ENCODE data around the gene FHIT. TPM values are rescaled to one million over a fixed set of nuclear protein-coding genes. Genes with fewer than 3 reads are reported as not detected.

FHIT gene
- total and polyA plus RNA-seq, 4 donors, result 6.9 to 16.5 (median 9.9) TPM

- Histone ChIP-seq H3K27me3 (ENCODE audit: control insufficient read depth, insufficient read depth, low read length) (no peaks in the 10 kb centered on the region), H3K36me3 (ENCODE audit: control insufficient read depth, insufficient read depth, low read length) (no peaks in the 10 kb centered on the region), H3K27ac (ENCODE audit: low read depth, low read length) (no peak overlapping the region), H3K9me3 (ENCODE audit: control insufficient read depth, insufficient read depth, low read length) (no peaks in the 10 kb centered on the region), H3K4me1 (ENCODE audit: control insufficient read depth, insufficient read depth, low read length) (no peaks in the 10 kb centered on the region), H3K4me3 (ENCODE audit: low read depth, low read length) (no peak overlapping the region)
- peak in 2 of 6 donors; percentile 41 to 75 for DNase-seq (ENCODE audit: low read depth in 4 of 6, low spot score in 6 of 6)
- WGBS (ENCODE audit: insufficient coverage), result no CpG with 5 or more reads among the region's 3 CpGs
Measured at GRCh38 chr3:61146010-61146890, 105.0 kb downstream of the FHIT start.

- Histone ChIP-seq H3K27me3 (ENCODE audit: control insufficient read depth, insufficient read depth, low read length) (no peaks in the 10 kb centered on the region), H3K4me3 (ENCODE audit: low read depth, low read length) (no peak overlapping the region), H3K9me3 (ENCODE audit: control insufficient read depth, insufficient read depth, low read length) (no peaks in the 10 kb centered on the region), H3K36me3 (ENCODE audit: control insufficient read depth, insufficient read depth, low read length) (no peaks in the 10 kb centered on the region), H3K27ac (ENCODE audit: low read depth, low read length) (no peak overlapping the region), H3K4me1 (ENCODE audit: control insufficient read depth, insufficient read depth, low read length) (peaks cover 3% of the 10 kb centered on the region)
- 35% methylated on average over 3 of the region's 3 CpGs for WGBS (ENCODE audit: insufficient coverage)
- no peak for DNase-seq (ENCODE audit: low read depth in 4 of 6, low spot score in 6 of 6)
Measured at GRCh38 chr3:61141697-61142096, 109.6 kb downstream of the FHIT start.

DNA sequence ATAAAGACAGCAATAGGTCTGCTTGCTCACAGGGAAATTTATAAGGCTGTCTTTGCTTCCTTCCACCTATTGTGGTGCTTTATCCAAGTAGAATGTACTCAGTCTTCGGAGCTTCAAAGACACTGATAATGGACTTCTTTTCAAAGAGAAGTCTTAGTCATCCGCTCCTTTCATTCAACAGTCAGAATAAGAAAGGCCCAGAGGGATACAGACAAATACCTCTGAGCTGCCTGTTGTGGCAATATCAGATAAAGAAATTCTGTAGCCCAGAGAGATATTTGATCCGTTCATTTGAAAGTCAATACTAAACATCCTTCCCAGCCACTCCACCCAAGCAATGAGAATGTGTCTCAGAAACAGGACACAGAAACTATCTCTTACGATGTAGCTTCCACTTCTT is 110.0 kb downstream of the FHIT start:
- no peaks in the 10 kb centered on the region for H3K36me3 ChIP-seq (ENCODE audit: control insufficient read depth, insufficient read depth, low read length)
- no peak overlapping the region for H3K27ac ChIP-seq (ENCODE audit: low read depth, low read length)
- no peaks in the 10 kb centered on the region for H3K27me3 ChIP-seq (ENCODE audit: control insufficient read depth, insufficient read depth, low read length)
- H3K4me1 ChIP-seq (ENCODE audit: control insufficient read depth, insufficient read depth, low read length), result peaks cover 3% of the 10 kb centered on the region
- H3K9me3 ChIP-seq (ENCODE audit: control insufficient read depth, insufficient read depth, low read length), result no peaks in the 10 kb centered on the region
- H3K4me3 ChIP-seq (ENCODE audit: low read depth, low read length), result no peak overlapping the region
- no peak for DNase-seq (ENCODE audit: low read depth in 4 of 6, low spot score in 6 of 6)
- 47% methylated on average over 2 of the region's 4 CpGs for WGBS (ENCODE audit: insufficient coverage)

DNA sequence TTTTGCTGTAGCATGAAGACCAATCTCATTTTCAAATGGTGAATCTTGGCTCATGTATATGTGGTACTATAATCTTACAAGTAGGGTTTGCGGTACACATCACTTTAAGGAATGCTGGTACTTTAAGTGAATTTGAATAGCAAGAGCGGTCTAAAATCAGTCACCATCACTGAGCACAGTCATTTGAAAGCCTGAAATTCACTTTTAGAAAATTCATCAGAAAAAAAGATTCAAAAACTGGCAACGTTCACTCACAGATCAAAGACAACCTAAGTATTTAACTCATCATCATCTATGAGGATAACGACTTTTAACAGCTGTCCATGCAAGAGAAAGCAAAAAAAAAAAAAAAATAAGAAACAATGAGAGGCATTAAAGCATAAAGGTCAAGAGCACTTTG is 111.6 kb downstream of the FHIT start:
- Histone ChIP-seq H3K36me3 (ENCODE audit: control insufficient read depth, insufficient read depth, low read length) (no peaks in the 10 kb centered on the region), H3K4me3 (ENCODE audit: low read depth, low read length) (no peak overlapping the region), H3K27me3 (ENCODE audit: control insufficient read depth, insufficient read depth, low read length) (no peaks in the 10 kb centered on the region), H3K4me1 (ENCODE audit: control insufficient read depth, insufficient read depth, low read length) (peaks cover 3% of the 10 kb centered on the region), H3K9me3 (ENCODE audit: control insufficient read depth, insufficient read depth, low read length) (no peaks in the 10 kb centered on the region), H3K27ac (ENCODE audit: low read depth, low read length) (no peak overlapping the region)
- no CpG with 5 or more reads among the region's 4 CpGs for WGBS (ENCODE audit: insufficient coverage)
- no peak for DNase-seq (ENCODE audit: low read depth in 4 of 6, low spot score in 6 of 6)

- Histone ChIP-seq H3K27ac (ENCODE audit: low read depth, low read length) (no peak overlapping the region), H3K36me3 (ENCODE audit: control insufficient read depth, insufficient read depth, low read length) (no peaks in the 10 kb centered on the region), H3K4me1 (ENCODE audit: control insufficient read depth, insufficient read depth, low read length) (peaks cover 3% of the 10 kb centered on the region), H3K27me3 (ENCODE audit: control insufficient read depth, insufficient read depth, low read length) (no peaks in the 10 kb centered on the region), H3K9me3 (ENCODE audit: control insufficient read depth, insufficient read depth, low read length) (no peaks in the 10 kb centered on the region), H3K4me3 (ENCODE audit: low read depth, low read length) (no peak overlapping the region)
- DNase-seq (ENCODE audit: low read depth in 4 of 6, low spot score in 6 of 6), result peak in 1 of 6 donors; percentile 81
- 50% methylated on average over 5 of the region's 5 CpGs for WGBS (ENCODE audit: insufficient coverage)
Measured at GRCh38 chr3:61138401-61138800, 112.9 kb downstream of the FHIT start.

DNA sequence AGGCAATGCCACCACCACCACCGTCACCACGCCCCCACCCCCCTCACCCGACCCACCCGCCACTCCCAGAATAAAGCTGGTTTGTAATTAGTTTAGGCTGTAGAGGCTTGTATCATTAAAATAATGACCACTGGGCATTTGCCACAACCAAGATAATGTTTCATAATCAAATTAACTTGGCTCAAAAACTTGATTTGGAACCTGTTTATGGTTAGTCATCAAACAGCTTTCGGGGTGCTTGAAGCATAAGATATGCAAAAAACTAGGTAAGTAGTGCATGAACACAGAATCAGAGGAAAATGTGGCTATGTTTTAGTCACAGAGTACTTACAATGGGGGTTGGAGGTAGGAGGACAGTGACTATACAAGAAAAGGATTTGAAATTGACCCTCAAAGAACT is 115.1 kb downstream of the FHIT start:
- Histone ChIP-seq H3K4me1 (ENCODE audit: control insufficient read depth, insufficient read depth, low read length) (peaks cover 3% of the 10 kb centered on the region), H3K9me3 (ENCODE audit: control insufficient read depth, insufficient read depth, low read length) (no peaks in the 10 kb centered on the region), H3K36me3 (ENCODE audit: control insufficient read depth, insufficient read depth, low read length) (no peaks in the 10 kb centered on the region), H3K4me3 (ENCODE audit: low read depth, low read length) (no peak overlapping the region), H3K27ac (ENCODE audit: low read depth, low read length) (no peak overlapping the region), H3K27me3 (ENCODE audit: control insufficient read depth, insufficient read depth, low read length) (no peaks in the 10 kb centered on the region)
- 88% methylated on average over 1 of the region's 5 CpGs for WGBS (ENCODE audit: insufficient coverage)
- DNase-seq (ENCODE audit: low read depth in 4 of 6, low spot score in 6 of 6), result no peak

DNA sequence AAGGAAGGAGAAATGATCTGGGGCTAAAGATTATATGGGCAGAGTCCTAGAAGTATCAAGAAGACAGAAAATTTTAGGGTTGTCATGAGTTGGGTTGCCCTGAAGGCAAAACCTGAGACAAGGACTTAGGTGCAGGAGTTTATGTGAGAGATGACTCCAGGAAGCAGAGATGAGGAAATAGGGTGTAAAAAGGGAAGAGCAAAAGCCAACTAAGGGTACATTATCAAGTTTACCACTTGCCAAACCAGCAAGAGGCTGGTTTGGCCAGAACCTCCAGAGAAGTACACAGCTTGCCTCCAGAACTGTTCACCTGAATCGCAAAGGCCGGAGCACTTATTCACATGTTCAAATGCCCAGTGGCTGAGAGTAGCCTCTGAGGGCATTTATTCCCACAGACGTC is 116.7 kb downstream of the FHIT start:
- Histone ChIP-seq H3K36me3 (ENCODE audit: control insufficient read depth, insufficient read depth, low read length) (no peaks in the 10 kb centered on the region), H3K4me1 (ENCODE audit: control insufficient read depth, insufficient read depth, low read length) (peaks cover 3% of the 10 kb centered on the region), H3K27me3 (ENCODE audit: control insufficient read depth, insufficient read depth, low read length) (no peaks in the 10 kb centered on the region), H3K27ac (ENCODE audit: low read depth, low read length) (no peak overlapping the region), H3K4me3 (ENCODE audit: low read depth, low read length) (no peak overlapping the region), H3K9me3 (ENCODE audit: control insufficient read depth, insufficient read depth, low read length) (no peaks in the 10 kb centered on the region)
- 92% methylated on average over 3 of the region's 3 CpGs for WGBS (ENCODE audit: insufficient coverage)
- DNase-seq (ENCODE audit: low read depth in 4 of 6, low spot score in 6 of 6), result no peak

GRCh38 chr3:61132062-61132461 is 119.2 kb downstream of the FHIT start:
- H3K27me3 ChIP-seq (ENCODE audit: control insufficient read depth, insufficient read depth, low read length), result no peaks in the 10 kb centered on the region
- H3K36me3 ChIP-seq (ENCODE audit: control insufficient read depth, insufficient read depth, low read length), result no peaks in the 10 kb centered on the region
- no peak overlapping the region for H3K27ac ChIP-seq (ENCODE audit: low read depth, low read length)
- H3K9me3 ChIP-seq (ENCODE audit: control insufficient read depth, insufficient read depth, low read length), result no peaks in the 10 kb centered on the region
- H3K4me1 ChIP-seq (ENCODE audit: control insufficient read depth, insufficient read depth, low read length), result no peaks in the 10 kb centered on the region
- no peak overlapping the region for H3K4me3 ChIP-seq (ENCODE audit: low read depth, low read length)
- no peak for DNase-seq (ENCODE audit: low read depth in 4 of 6, low spot score in 6 of 6)

GRCh38 chr3:61118830-61119229 is 132.4 kb downstream of the FHIT start:
- no peaks in the 10 kb centered on the region for H3K36me3 ChIP-seq (ENCODE audit: control insufficient read depth, insufficient read depth, low read length)
- H3K27ac ChIP-seq (ENCODE audit: low read depth, low read length), result no peak overlapping the region
- no CpG with 5 or more reads among the region's 2 CpGs for WGBS (ENCODE audit: insufficient coverage)
- no peaks in the 10 kb centered on the region for H3K27me3 ChIP-seq (ENCODE audit: control insufficient read depth, insufficient read depth, low read length)
- H3K9me3 ChIP-seq (ENCODE audit: control insufficient read depth, insufficient read depth, low read length), result no peaks in the 10 kb centered on the region
- no peak for DNase-seq (ENCODE audit: low read depth in 4 of 6, low spot score in 6 of 6)
- H3K4me1 ChIP-seq (ENCODE audit: control insufficient read depth, insufficient read depth, low read length), result no peaks in the 10 kb centered on the region
- no peak overlapping the region for H3K4me3 ChIP-seq (ENCODE audit: low read depth, low read length)

Data from spinal cord (tissue), 10 donors.